Posterior vena cava (tissue), 2 donors: ENCODE measurements around the gene MCL1. TPM values are rescaled to one million over a fixed set of nuclear protein-coding genes. Genes with fewer than 3 reads are reported as not detected.
A peak's percentile ranks its signal among the peaks of the same experiment; 100 is the strongest.
"Not testable (repeated sequence)": the region's sequence is repeated elsewhere in the genome, so short reads cannot be mapped to it uniquely, and the experiment has no call there.

Experiments
- DNase-seq: peaks from one replicate; pipeline ENCODE4 v3.0.0-alpha.2; 2020; ENCODE audit warnings: low spot score
- intact Hi-C, 2 donors: fragments of 100-400 bp; cut with DNase I; formaldehyde crosslinking; loops; one replicate each; pipeline versions ENCODE4 v1.14.1 to v1.14.2; 2022 to 2023
- total RNA-seq, 2 donors: library from RNA; stranded (reverse); fragmentation: NEBNext Ultra II Directional; extraction: Animal tissue kit (Norgen Biotek cat#: 25700); gene quantifications; one replicate each; pipeline ENCODE4 v1.2.1, GENCODE V29; 2021
- donor health status: DM: yes; HTN: yes; CAD: no.
- donor health status: DM: yes; HTN: yes; CAD: no.

Gene MCL1
- total RNA-seq, 2 donors from 2014 or later = 210 to 267 TPM

GRCh38 chr1:150606463-150607142 is 27.2 kb upstream of the MCL1 start:
- DNase-seq = peak; percentile 62
- intact Hi-C loops = no loop called here

- peak; percentile 17 for DNase-seq
- intact Hi-C loops = not testable (repeated sequence)
These were observed 26.0 kb upstream of the MCL1 start for GRCh38 chr1:150605451-150605731.

- DNase-seq = no peak
- intact Hi-C loops = no loop called here
These were observed 24.8 kb upstream of the MCL1 start for GRCh38 chr1:150604226-150604588.

GRCh38 chr1:150603711-150604110 is 24.3 kb upstream of the MCL1 start:
- intact Hi-C loops = no loop called here
- peak; percentile 3 for DNase-seq

- DNase-seq = peak; percentile 45
- intact Hi-C loops = not testable (repeated sequence)
These were observed 23.0 kb upstream of the MCL1 start for GRCh38 chr1:150602372-150602771.

GRCh38 chr1:150601540-150601939 is 22.1 kb upstream of the MCL1 start:
- no peak for DNase-seq
- intact Hi-C loops = no loop called here

- intact Hi-C loops = not testable (repeated sequence)
These were observed 18.9 kb upstream of the MCL1 start for GRCh38 chr1:150598346-150598745.

GRCh38 chr1:150596976-150597375 is 17.6 kb upstream of the MCL1 start:
- intact Hi-C loops = no loop called here
- no peak for DNase-seq

More at GRCh38 chr1:150598346-150598745, 18.9 kb upstream of the MCL1 start:
- not testable (repeated sequence) for DNase-seq

GRCh38 chr1:150596095-150596892 is 16.9 kb upstream of the MCL1 start:
- peak; percentile 20 for DNase-seq
- intact Hi-C loops = no loop called here

- no peak for DNase-seq
These were observed 3.0 kb upstream of the MCL1 start for GRCh38 chr1:150582371-150582770.

GRCh38 chr1:150581962-150582361 is 2.6 kb upstream of the MCL1 start:
- DNase-seq, intact Hi-C loops: not testable (repeated sequence)

More at GRCh38 chr1:150582371-150582770, 3.0 kb upstream of the MCL1 start:
- intact Hi-C loops = no loop called here

GRCh38 chr1:150581437-150581836 is 2.0 kb upstream of the MCL1 start:
- DNase-seq, intact Hi-C loops: not testable (repeated sequence)

- intact Hi-C loops, DNase-seq: not testable (repeated sequence)
These were observed 1.6 kb upstream of the MCL1 start for GRCh38 chr1:150580966-150581365.

- no peak for DNase-seq
- intact Hi-C loops = no loop called here
These were observed 684 bp upstream of the MCL1 start for GRCh38 chr1:150579945-150580642.

GRCh38 chr1:150578272-150579109 is 919 bp downstream of the MCL1 start:
- intact Hi-C loops = no loop called here
- peak; percentile 87 for DNase-seq

GRCh38 chr1:150577557-150578271 is 1.7 kb downstream of the MCL1 start:
- no peak for DNase-seq
- intact Hi-C loops = no loop called here

GRCh38 chr1:150576794-150577556 is 2.4 kb downstream of the MCL1 start:
- intact Hi-C loops = no loop called here

GRCh38 chr1:150576367-150576711 is 3.1 kb downstream of the MCL1 start:
- DNase-seq = no peak
- intact Hi-C loops = no loop called here

More at GRCh38 chr1:150576794-150577556, 2.4 kb downstream of the MCL1 start:
- DNase-seq = no peak
